Measurements from ENCODE around the gene AIG1.
"Not testable (repeated sequence)": the region's sequence is repeated elsewhere in the genome, so short reads cannot be mapped to it uniquely, and the experiment has no call there.

Gene AIG1

DNA sequence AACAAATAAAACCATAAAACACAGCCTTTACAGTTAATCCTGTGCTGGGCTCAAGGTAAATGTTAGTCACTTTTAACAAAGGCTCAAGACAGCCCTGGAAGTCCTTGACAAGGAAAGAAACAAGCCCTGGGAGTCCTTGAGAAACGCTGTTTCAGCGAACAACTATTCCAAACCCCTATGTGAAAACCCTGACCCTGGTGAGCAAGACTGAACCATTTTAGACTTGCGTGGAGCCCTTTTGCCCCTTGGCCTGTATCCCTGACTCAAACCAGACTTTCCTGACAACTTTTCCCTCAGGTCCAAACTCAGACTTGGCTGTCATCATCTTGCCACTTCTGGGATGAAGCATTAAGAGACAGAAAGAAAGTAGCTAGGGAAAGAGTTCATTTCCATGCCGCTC lies 180.4 kb downstream of the AIG1 start:
- no peak for DNase-seq

DNA sequence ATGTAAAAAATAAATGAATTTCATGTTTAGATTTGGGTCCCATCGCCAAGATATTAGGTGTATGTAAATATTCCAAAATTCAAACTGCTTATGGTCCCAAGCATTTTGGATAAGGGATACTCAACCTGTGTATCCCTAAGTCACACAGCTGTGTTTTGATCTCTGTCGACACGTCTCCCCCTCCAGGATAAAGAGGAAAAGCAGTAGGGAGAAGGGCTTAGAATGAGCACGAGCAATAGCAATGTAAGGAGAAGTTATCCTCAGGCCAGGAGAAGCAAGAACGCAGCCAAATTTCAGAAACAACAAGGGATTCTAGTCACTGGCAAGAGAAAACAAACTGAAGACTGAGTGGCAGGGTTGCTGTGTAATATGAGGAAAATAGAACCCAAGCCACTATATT lies 181.2 kb downstream of the AIG1 start:
- no peak for DNase-seq

GRCh38 chr6:143243786-143244185 lies 183.1 kb downstream of the AIG1 start:
- DNase-seq, result no peak

GRCh38 chr6:143245656-143246055 lies 185.0 kb downstream of the AIG1 start:
- DNase-seq, result no peak

GRCh38 chr6:143246166-143246775 lies 185.6 kb downstream of the AIG1 start:
- DNase-seq, result not testable (repeated sequence)

GRCh38 chr6:143247586-143247985 lies 186.9 kb downstream of the AIG1 start:
- DNase-seq, result no peak

DNA sequence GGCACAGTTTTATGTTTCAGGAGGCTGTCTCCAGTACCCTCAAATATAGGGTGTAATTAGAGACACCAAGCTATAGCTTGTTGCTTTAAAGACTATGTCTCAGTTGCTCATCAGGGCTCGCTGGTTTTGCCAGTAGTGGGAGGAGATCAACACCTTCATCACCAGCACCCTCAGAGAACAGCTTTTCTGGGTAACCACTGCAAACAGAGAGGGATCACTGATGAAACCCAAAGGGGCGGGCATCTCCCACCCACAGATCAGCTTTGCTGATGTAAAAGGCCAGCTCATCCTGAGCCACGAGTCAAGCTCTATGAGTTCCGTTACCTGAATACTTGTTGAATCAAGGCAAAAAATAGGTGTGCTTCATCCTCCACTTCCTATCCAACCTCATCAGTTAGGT lies 187.7 kb downstream of the AIG1 start:
- no peak for DNase-seq

- no peak for DNase-seq
Observed at GRCh38 chr6:143251288-143251687, 190.6 kb downstream of the AIG1 start.

DNA sequence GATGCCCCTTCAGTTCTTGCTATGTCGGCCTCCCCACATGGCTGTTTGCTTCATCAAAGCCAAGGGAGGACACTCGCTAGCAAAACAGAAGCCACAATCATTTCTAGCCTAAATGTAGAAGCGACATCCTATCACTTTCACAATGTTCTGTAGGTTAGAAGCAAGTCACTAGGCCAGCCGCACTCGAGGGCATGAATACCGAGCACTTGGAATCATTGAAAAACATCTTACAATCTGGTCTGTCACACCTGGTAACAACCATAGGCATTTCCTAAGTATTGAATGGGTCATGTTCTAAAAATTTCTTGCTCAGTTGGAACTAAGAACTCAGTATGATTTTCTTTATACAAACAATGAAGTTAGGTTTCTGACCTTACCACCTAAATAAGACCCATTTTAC lies 192.3 kb downstream of the AIG1 start:
- DNase-seq, result no peak

- no peak for DNase-seq
Observed at GRCh38 chr6:143253586-143253985, 192.9 kb downstream of the AIG1 start.

DNA sequence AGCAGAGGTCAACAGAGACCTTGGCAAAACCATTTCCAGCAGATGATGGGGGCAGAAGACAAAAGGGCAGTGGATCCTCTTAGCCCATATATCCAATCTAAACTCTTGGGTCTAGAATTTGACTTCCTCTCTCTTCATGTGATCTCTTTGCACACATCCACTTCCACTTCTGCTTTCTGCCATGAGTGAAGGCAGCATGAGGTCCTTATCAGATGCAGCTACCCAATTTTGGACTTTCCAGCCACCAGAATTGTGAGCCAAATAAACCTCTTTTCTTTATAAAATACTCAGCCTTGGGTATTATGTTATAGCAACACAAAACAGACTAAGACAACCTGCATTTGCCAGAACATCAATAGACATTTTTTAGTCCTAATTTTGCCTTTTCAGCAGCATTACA lies 198.3 kb downstream of the AIG1 start:
- no peak for DNase-seq

GRCh38 chr6:143260857-143261256 lies 200.2 kb downstream of the AIG1 start:
- no peak for DNase-seq

DNA sequence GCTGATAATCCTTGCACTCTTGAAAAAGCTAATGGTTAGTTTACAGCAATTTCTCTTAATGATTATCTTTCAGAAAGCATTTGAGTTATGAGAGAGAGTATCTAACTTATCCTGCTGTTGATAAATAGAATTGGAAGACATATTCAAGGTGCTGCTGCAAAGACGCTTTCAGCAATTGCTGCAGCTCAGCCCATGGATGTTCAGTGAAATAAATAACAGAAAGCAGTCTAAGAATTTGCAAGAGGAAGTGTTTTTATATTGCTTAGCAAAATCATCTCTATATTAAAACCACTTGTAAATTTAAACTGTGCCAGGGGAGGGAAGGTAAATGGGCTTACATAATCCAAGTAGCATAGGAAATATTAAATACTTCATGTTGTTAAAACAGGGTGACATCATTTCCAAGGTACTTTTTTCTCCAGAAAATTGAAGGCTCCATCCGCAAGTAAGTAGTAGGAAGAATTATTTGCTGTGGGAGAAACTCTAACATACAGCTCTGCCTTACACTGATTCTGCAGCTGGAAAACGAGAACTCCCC lies 201.3 kb downstream of the AIG1 start:
- DNase-seq, result no peak

DNA sequence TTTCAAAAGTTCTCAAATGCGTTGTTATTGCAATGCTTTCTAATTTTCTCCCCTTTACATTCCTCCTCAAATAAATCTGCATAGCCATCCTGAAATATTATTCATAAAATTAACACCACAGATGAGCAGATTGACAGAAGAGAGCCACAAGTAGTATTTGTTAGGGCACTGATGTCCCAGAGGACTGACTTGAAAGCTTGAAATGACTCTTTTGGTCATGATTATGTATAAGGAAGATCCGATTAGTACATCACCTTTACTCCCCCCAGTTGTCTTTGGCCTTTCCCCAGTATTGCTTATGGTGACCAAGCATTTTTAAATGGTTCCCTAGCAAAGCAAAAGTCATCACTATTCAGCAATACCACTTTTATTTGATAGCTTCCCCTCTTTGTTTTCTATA lies 202.2 kb downstream of the AIG1 start:
- DNase-seq, result no peak

GRCh38 chr6:143264379-143264778 lies 203.7 kb downstream of the AIG1 start:
- no peak for DNase-seq

- DNase-seq, result no peak
Observed at GRCh38 chr6:143264986-143265764, 204.5 kb downstream of the AIG1 start.

GRCh38 chr6:143267760-143268159 lies 207.1 kb downstream of the AIG1 start:
- DNase-seq, result no peak

DNA sequence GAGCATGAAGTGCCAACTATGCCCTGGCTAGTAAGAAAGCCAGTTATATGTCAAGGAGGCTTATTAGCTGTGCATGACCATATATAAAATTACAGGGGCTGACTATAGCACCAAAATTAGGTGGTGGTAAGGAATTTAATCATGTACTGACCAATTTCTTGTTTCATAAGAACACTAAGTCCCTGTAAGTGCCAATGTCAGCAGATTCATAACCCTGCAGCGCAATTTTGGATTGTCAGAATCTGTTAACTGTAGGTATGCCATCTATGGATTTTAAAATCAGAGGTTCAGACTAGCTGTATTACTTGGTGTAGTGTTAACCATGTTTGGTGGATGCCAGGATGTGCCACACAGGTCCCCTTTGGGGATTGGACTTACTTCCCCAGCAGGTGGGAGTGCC lies 207.8 kb downstream of the AIG1 start:
- DNase-seq, result no peak

DNA sequence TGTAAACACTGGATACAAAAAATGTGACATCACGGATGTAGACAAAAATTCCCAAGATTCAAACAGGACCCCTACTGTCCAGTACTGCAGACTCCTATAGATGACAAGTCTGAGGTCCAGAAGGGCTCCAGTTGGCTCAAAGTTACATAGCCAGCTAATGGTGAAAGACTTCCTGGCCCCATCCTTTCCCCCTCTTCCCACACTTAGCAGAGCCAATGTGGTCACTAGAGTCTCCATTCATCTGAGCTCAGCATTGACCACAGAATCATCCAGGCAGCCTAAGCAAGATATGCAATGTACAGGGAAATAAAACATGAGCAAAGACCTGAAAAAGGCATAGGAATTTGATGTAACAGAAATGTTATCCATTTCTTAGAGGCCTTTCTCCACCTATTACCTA lies 209.3 kb downstream of the AIG1 start:
- DNase-seq, result no peak

GRCh38 chr6:143271024-143271423 lies 210.3 kb downstream of the AIG1 start:
- peak; percentile 28 for DNase-seq

DNA sequence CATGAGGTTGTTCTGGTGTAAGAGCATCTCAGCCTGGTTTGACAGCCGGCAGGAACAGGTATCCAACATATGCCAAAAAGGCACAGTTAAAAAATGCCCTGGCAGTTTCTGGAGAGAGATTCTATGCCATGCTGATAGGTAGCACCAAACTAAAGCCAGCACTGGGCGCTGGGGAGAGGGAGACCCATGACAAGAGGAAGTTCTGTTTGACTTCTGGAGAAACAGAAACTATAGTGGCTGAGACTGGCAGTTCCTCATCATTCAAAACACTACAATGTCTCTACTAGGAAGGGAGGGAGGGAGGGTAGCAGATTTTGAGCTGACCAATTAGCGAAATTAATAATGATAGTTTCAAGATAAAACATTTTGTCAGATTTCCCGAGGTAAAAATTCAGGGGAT lies 215.7 kb downstream of the AIG1 start:
- no peak for DNase-seq

DNA sequence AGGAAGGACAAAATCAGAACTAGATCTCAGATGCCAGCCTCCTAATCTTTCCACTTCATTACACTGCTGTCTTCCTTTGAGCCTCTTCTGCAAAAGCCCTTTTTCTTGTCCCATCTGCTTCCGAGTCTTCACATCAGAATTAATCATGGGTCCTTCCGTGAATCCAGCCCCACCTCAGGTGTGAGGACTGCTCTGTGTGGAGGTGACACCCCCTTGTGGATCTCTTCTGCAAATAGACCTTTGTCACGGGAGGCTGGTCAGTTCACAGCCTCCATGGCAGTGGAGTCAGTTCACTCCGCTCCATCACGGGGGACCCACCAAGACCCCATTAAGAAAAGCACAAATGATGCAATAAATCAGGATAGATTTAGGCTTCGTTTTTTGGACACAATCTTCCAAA lies 218.7 kb downstream of the AIG1 start:
- no peak for DNase-seq

DNA sequence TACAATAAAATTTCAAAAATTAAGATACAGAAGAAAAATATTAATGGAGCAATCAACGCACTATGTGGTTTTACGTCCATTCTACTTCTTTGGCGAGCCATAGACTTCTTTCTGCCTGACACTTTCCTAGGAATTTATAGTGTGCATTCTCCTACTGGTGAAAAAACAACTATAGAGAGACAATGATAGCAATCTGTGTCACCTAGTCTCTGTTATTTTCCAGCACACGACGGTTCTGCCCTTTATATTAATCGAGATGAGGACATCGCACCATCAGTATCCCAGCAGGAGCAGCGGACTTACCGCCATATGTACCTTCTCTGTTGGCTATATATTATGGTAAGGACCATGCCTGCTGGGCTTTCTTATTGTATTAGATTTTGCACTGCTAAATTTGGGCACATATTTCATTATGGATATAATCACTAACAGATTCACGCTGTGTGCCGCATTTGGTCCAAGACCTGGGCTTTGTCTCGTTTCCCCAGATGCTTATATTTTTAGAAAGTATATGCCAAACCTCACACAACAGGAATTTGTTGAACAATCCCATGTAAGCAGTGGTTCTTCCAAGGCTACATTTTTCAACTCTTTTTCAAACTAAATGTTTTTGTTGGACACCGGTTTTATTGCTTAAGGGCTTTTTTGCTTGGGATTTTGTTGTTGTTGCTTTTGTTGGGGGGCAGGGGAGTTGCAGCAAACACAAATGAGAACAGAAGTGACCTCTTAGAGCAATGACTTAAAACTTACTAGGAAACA lies 223.4 kb downstream of the AIG1 start:
- no peak for DNase-seq
